ENCODE measurements around the gene ANKRD33. TPM values are rescaled to one million over a fixed set of nuclear protein-coding genes. Genes with fewer than 3 reads are reported as not detected.

Gene ANKRD33
- total and polyA plus RNA-seq, 2 experiments from 2014 or later, result 0.27 to 1.7 TPM

- no peak overlapping the region for H3K4me3 Mint-ChIP-seq
- H2AFZ ChIP-seq, result no peak overlapping the region; the same call in 1 of the 2 replicates
- ATAC-seq (no peak), DNase-seq (ENCODE audit: low spot score) (no peak)
- H3K9me2 ChIP-seq (ENCODE audit: insufficient read depth), result no peaks in the 10 kb centered on the region
- no peaks in the 10 kb centered on the region for H4K20me1 ChIP-seq (replicated peaks; ENCODE audit: insufficient read depth)
- H3K27me3 ChIP-seq (ENCODE audit: insufficient read depth), result peaks cover 1% of the 10 kb centered on the region; the same call in 1 of the 2 replicates
- H3K4me1 Mint-ChIP-seq, result peaks cover 2% of the 10 kb centered on the region; the same call in 1 of the 3 replicates
- H3F3A ChIP-seq (replicated peaks; ENCODE audit: low read depth), result no peaks in the 10 kb centered on the region
- H3K9me3 Mint-ChIP-seq, result no peaks in the 10 kb centered on the region
- no peaks in the 10 kb centered on the region for H3K36me3 ChIP-seq (ENCODE audit: insufficient read depth)
- H3K27ac Mint-ChIP-seq, result no peak overlapping the region
- no peaks in the 10 kb centered on the region for H3K36me3 Mint-ChIP-seq (ENCODE audit: low read depth)
- H3K79me2 ChIP-seq (replicated peaks; ENCODE audit: insufficient read depth), result no peaks in the 10 kb centered on the region
- H3K4me2 ChIP-seq, result no peak overlapping the region
- H3K4me1 ChIP-seq (ENCODE audit: insufficient read depth), result no peaks in the 10 kb centered on the region
- H3K4me3 ChIP-seq, result no peak overlapping the region
- peaks cover 8% of the 10 kb centered on the region for H3K27me3 Mint-ChIP-seq (ENCODE audit: insufficient read depth, low read depth, poor library complexity)
- H3K27ac ChIP-seq (ENCODE audit: low read depth), result no peak overlapping the region
- no peak for TF ChIP-seq NANOG (IDR thresholded peaks at IDR 0.05; ENCODE audit: borderline replicate concordance)
- TF ChIP-seq, protein P1, sequence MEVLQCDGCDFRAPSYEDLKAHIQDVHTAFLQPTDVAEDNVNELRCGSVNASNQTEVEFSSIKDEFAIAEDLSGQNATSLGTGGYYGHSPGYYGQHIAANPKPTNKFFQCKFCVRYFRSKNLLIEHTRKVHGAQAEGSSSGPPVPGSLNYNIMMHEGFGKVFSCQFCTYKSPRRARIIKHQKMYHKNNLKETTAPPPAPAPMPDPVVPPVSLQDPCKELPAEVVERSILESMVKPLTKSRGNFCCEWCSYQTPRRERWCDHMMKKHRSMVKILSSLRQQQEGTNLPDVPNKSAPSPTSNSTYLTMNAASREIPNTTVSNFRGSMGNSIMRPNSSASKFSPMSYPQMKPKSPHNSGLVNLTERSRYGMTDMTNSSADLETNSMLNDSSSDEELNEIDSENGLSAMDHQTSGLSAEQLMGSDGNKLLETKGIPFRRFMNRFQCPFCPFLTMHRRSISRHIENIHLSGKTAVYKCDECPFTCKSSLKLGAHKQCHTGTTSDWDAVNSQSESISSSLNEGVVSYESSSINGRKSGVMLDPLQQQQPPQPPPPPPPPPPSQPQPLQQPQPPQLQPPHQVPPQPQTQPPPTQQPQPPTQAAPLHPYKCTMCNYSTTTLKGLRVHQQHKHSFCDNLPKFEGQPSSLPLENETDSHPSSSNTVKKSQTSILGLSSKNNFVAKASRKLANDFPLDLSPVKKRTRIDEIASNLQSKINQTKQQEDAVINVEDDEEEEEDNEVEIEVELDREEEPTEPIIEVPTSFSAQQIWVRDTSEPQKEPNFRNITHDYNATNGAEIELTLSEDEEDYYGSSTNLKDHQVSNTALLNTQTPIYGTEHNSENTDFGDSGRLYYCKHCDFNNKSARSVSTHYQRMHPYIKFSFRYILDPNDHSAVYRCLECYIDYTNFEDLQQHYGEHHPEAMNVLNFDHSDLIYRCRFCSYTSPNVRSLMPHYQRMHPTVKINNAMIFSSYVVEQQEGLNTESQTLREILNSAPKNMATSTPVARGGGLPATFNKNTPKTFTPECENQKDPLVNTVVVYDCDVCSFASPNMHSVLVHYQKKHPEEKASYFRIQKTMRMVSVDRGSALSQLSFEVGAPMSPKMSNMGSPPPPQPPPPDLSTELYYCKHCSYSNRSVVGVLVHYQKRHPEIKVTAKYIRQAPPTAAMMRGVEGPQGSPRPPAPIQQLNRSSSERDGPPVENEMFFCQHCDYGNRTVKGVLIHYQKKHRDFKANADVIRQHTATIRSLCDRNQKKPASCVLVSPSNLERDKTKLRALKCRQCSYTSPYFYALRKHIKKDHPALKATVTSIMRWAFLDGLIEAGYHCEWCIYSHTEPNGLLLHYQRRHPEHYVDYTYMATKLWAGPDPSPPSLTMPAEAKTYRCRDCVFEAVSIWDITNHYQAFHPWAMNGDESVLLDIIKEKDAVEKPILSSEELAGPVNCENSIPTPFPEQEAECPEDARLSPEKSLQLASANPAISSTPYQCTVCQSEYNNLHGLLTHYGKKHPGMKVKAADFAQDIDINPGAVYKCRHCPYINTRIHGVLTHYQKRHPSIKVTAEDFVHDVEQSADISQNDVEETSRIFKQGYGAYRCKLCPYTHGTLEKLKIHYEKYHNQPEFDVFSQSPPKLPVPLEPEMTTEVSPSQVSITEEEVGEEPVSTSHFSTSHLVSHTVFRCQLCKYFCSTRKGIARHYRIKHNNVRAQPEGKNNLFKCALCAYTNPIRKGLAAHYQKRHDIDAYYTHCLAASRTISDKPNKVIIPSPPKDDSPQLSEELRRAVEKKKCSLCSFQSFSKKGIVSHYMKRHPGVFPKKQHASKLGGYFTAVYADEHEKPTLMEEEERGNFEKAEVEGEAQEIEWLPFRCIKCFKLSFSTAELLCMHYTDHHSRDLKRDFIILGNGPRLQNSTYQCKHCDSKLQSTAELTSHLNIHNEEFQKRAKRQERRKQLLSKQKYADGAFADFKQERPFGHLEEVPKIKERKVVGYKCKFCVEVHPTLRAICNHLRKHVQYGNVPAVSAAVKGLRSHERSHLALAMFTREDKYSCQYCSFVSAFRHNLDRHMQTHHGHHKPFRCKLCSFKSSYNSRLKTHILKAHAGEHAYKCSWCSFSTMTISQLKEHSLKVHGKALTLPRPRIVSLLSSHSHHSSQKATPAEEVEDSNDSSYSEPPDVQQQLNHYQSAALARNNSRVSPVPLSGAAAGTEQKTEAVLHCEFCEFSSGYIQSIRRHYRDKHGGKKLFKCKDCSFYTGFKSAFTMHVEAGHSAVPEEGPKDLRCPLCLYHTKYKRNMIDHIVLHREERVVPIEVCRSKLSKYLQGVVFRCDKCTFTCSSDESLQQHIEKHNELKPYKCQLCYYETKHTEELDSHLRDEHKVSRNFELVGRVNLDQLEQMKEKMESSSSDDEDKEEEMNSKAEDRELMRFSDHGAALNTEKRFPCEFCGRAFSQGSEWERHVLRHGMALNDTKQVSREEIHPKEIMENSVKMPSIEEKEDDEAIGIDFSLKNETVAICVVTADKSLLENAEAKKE (CRISPR knock-in tag; IDR thresholded peaks at IDR 0.05), result no peak
- no peak for TF ChIP-seq ETS1 (IDR thresholded peaks at IDR 0.05)
- no peak for TF ChIP-seq EZH2 (IDR thresholded peaks at IDR 0.05; ENCODE audit: low read depth, unreplicated experiment)
- TF ChIP-seq, protein P2, sequence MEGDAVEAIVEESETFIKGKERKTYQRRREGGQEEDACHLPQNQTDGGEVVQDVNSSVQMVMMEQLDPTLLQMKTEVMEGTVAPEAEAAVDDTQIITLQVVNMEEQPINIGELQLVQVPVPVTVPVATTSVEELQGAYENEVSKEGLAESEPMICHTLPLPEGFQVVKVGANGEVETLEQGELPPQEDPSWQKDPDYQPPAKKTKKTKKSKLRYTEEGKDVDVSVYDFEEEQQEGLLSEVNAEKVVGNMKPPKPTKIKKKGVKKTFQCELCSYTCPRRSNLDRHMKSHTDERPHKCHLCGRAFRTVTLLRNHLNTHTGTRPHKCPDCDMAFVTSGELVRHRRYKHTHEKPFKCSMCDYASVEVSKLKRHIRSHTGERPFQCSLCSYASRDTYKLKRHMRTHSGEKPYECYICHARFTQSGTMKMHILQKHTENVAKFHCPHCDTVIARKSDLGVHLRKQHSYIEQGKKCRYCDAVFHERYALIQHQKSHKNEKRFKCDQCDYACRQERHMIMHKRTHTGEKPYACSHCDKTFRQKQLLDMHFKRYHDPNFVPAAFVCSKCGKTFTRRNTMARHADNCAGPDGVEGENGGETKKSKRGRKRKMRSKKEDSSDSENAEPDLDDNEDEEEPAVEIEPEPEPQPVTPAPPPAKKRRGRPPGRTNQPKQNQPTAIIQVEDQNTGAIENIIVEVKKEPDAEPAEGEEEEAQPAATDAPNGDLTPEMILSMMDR (conservative IDR thresholded peaks at IDR 0.05; ENCODE audit: low read depth in 2 of 2), result no peak
- TF ChIP-seq ZNF331 (CRISPR knock-in tag; IDR thresholded peaks at IDR 0.05; ENCODE audit: low read depth), result no peak
- no peak for TF ChIP-seq EZH2phosphoT487 (IDR thresholded peaks at IDR 0.05; ENCODE audit: unreplicated experiment)
- TF ChIP-seq STAT1 (IDR thresholded peaks at IDR 0.05; ENCODE audit: unreplicated experiment), result no peak
- TF ChIP-seq REST (IDR thresholded peaks at IDR 0.05; ENCODE audit: unreplicated experiment), result no peak
- TF ChIP-seq CREB1 (CRISPR knock-in tag; IDR thresholded peaks at IDR 0.05; ENCODE audit: low read depth), result no peak
- no peak for TF ChIP-seq ZNF114 (CRISPR knock-in tag; IDR thresholded peaks at IDR 0.05)
- TF ChIP-seq JUNB (IDR thresholded peaks at IDR 0.05; ENCODE audit: unreplicated experiment), result no peak
- no peak for TF ChIP-seq POLR2AphosphoS5 (IDR thresholded peaks at IDR 0.05; ENCODE audit: low read depth)
Measured at GRCh38 chr12:51898937-51899336, 11.0 kb downstream of the ANKRD33 start.
